Mesendoderm (in vitro differentiated cells): Measurements from ENCODE around the gene ARHGAP10.

Experiments
- DNase-seq: peaks from one replicate; pipeline ENCODE4 v3.0.0; 2013
- H2AK5ac ChIP-seq: 2 replicates; pipeline ENCODE4 v1.6.1; 2013; ENCODE audit warnings: low read length, inconsistent platforms
- H2BK120ac ChIP-seq: 2 replicates; pipeline ENCODE4 v1.6.1; 2013; ENCODE audit warnings: low read depth, mild to moderate bottlenecking, low read length, moderate library complexity, mixed read lengths
- H2BK15ac ChIP-seq: replicated peaks from 2 replicates; pipeline ENCODE4 v1.6.1; 2013; ENCODE audit warnings: low read depth, mild to moderate bottlenecking, moderate library complexity
- H2BK5ac ChIP-seq: 2 replicates; pipeline ENCODE4 v1.6.1; 2013; ENCODE audit warnings: low read length, inconsistent platforms
- H3K18ac ChIP-seq: 2 replicates; pipeline ENCODE4 v1.6.1; 2013; ENCODE audit warnings: mild to moderate bottlenecking, low read length, mixed read lengths
- H3K23ac ChIP-seq: one replicate; pipeline ENCODE4 v1.6.1; 2013; ENCODE audit warnings: low read length
- H3K27ac ChIP-seq: 2 replicates; pipeline ENCODE4 v1.5.1; 2013; ENCODE audit warnings: low read depth, mild to moderate bottlenecking, inconsistent platforms, low read length, moderate library complexity
- H3K27me3 ChIP-seq: 2 replicates; pipeline ENCODE4 v1.6.1; 2013; ENCODE audit warnings: low read length, control low read depth, mild to moderate bottlenecking, inconsistent platforms; ENCODE audit not compliant: insufficient read depth, poor library complexity
- H3K36me3 ChIP-seq: 2 replicates; pipeline ENCODE4 v1.6.1; 2013; ENCODE audit warnings: low read length, inconsistent platforms; ENCODE audit not compliant: control insufficient read depth, insufficient read depth
- H3K4ac ChIP-seq: one replicate; pipeline ENCODE4 v1.6.1; 2013; ENCODE audit warnings: low read depth, mild to moderate bottlenecking, low read length, moderate library complexity
- H3K4me1 ChIP-seq: 2 replicates; pipeline ENCODE4 v1.6.1; 2013; ENCODE audit warnings: low read depth, low read length, inconsistent platforms; ENCODE audit not compliant: control insufficient read depth
- H3K4me2 ChIP-seq: 2 replicates; pipeline ENCODE4 v1.6.1; 2013; ENCODE audit warnings: low read length
- H3K4me3 ChIP-seq: 2 replicates; pipeline ENCODE4 v1.5.1; 2013; ENCODE audit warnings: mild to moderate bottlenecking, low read length
- H3K56ac ChIP-seq: one replicate; pipeline ENCODE4 v1.6.1; 2013; ENCODE audit warnings: low read length
- H3K79me1 ChIP-seq: 2 replicates; pipeline ENCODE4 v1.6.1; 2013; ENCODE audit warnings: low read length, inconsistent platforms
- H3K79me2 ChIP-seq: 2 replicates; pipeline ENCODE4 v1.6.1; 2013; ENCODE audit warnings: mild to moderate bottlenecking, low read length; ENCODE audit not compliant: control insufficient read depth, insufficient read depth
- H3K9ac ChIP-seq: 2 replicates; pipeline ENCODE4 v1.6.1; 2013; ENCODE audit warnings: low read length, inconsistent platforms
- H4K5ac ChIP-seq: one replicate; pipeline ENCODE4 v1.6.1; 2013; ENCODE audit warnings: low read length
- H4K8ac ChIP-seq: one replicate; pipeline ENCODE4 v1.6.1; 2013; ENCODE audit warnings: low read depth, mild to moderate bottlenecking, control low read depth, low read length, moderate library complexity
- WGBS: extraction: QIAGEN DNeasy Blood & Tissue Kit; methylation state at CpG from one replicate; pipeline ENCODE4 v1.1.7; 2013; ENCODE audit warnings: low lambda C conversion rate, missing lambda C conversion rate; ENCODE audit not compliant: insufficient coverage; ENCODE audit errors: extremely low coverage; 5-methylcytosine and 5-hydroxymethylcytosine counted together

Gene ARHGAP10

DNA sequence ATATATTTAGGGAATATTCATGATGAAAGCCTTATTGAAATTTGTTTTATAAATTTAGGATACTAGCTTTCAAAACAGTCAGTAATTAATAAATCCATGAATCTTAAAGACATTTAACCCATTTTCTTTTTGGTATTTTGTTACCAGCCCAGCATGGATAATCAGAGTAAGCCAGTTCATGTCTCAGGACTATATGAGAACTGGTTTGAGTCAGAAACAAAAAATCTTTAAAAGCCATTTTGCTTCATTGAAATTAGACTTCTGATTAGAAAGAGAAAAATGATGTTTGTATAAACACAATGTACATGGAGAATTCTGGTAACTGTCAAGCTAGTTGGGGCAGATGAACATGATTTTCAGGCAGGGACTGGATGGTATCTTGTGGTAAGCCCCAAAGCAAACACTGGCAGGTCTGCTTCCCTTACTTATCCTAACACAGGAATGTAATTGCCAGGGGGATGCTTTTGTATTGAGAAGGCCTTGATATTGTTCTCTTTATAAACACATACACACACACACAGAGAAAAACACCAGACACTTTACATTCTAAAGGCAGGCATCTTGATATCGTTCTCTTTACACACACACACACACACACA lies 9.4 kb downstream of the ARHGAP10 start:
- Histone ChIP-seq H2AK5ac (no peak overlapping the region), H4K5ac (no peak overlapping the region), H3K4me1 (no peaks in the 10 kb centered on the region), H3K4ac (no peak overlapping the region), H3K79me2 (peaks cover 1% of the 10 kb centered on the region), H3K56ac (no peak overlapping the region), H2BK5ac (no peak overlapping the region), H3K4me3 (no peak overlapping the region), H2BK15ac (no peak overlapping the region), H4K8ac (no peak overlapping the region), H2BK120ac (no peak overlapping the region), H3K36me3 (no peaks in the 10 kb centered on the region), H3K9ac (no peak overlapping the region), H3K27ac (no peak overlapping the region), H3K79me1 (no peaks in the 10 kb centered on the region), H3K23ac (no peak overlapping the region), H3K27me3 (no peaks in the 10 kb centered on the region), H3K4me2 (no peak overlapping the region), H3K18ac (no peak overlapping the region)
- WGBS: no CpG with 5 or more reads among the region's 1 CpG
- no peak for DNase-seq

DNA sequence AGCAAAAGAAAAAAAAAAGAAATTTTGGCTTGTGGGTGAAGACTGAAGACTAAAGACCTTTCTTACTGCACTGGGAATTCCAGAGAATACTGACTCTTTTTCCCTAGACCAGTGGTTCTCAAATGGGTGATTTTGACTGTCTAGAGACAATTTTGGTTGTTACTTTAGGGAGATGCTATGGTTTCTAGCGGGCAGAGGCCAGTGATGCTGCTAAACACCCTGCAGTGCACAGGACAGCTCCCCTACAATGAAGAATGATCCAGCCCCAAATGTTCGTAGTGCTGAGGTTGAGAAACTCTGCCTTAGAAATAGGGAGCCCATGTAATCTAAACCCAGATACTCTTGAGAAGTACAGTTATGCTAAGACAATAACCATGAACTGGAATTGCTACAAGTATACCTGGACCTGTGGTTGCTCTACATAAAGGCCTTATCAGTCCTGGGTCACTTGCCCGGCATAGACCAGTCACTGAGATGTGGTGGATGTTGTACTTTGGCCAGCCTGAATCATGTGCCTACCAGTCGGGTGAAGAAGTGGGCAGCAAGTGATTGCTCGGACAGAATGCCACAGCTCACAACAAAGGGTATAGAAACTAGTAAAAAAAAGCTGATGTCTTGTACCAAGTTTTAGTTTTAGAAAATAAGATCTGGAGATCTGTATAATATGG lies 16.0 kb downstream of the ARHGAP10 start:
- Histone ChIP-seq H3K4ac (no peak overlapping the region), H3K23ac (no peak overlapping the region), H2BK15ac (no peak overlapping the region), H2BK120ac (no peak overlapping the region), H3K79me1 (no peaks in the 10 kb centered on the region), H4K8ac (no peak overlapping the region), H2BK5ac (no peak overlapping the region), H3K79me2 (peaks cover 1% of the 10 kb centered on the region), H3K9ac (no peak overlapping the region), H3K4me1 (no peaks in the 10 kb centered on the region), H2AK5ac (no peak overlapping the region), H3K56ac (no peak overlapping the region), H3K4me2 (no peak overlapping the region), H4K5ac (no peak overlapping the region), H3K27me3 (no peaks in the 10 kb centered on the region), H3K27ac (no peak overlapping the region), H3K18ac (no peak overlapping the region), H3K4me3 (no peak overlapping the region), H3K36me3 (no peaks in the 10 kb centered on the region)
- no CpG with 5 or more reads among the region's 5 CpGs for WGBS
- no peak for DNase-seq

DNA sequence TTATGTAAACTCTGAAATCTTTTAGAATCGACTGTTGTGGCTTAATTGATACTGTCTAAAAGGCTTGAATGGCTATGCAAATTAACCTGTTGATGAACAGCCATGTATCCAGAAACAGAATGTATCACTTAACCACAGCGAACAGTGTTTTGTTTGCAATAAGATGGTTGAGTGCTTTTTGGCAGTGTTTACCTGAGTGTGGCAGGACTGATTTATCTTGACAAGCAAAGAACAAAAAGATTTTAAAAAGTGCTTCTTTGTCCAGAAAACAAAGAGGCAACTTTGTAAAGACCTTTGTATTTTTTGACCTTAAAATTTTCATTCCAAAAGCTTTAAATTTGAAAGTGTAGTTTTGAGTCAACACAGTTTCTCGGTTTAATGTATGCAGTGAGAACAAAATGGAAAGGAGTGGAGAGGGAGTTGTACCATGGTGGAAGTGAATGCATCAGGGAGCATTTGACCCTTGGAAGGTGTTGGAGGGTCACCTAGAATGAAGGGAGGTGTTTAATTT lies 18.0 kb downstream of the ARHGAP10 start:
- H3K79me1 ChIP-seq: no peaks in the 10 kb centered on the region
- no peak overlapping the region for H3K4me3 ChIP-seq
- DNase-seq: no peak
- no CpG with 5 or more reads among the region's 3 CpGs for WGBS
- H3K9ac ChIP-seq: no peak overlapping the region
- no peaks in the 10 kb centered on the region for H3K4me1 ChIP-seq
- H3K79me2 ChIP-seq: peaks cover 1% of the 10 kb centered on the region
- no peak overlapping the region for H2BK15ac ChIP-seq
- no peak overlapping the region for H2AK5ac ChIP-seq
- H2BK120ac ChIP-seq: no peak overlapping the region
- no peaks in the 10 kb centered on the region for H3K27me3 ChIP-seq
- no peak overlapping the region for H4K8ac ChIP-seq
- no peak overlapping the region for H3K4ac ChIP-seq
- H3K4me2 ChIP-seq: no peak overlapping the region
- H3K18ac ChIP-seq: no peak overlapping the region
- no peak overlapping the region for H3K27ac ChIP-seq
- H2BK5ac ChIP-seq: no peak overlapping the region
- H3K56ac ChIP-seq: no peak overlapping the region
- no peak overlapping the region for H4K5ac ChIP-seq
- H3K36me3 ChIP-seq: no peaks in the 10 kb centered on the region
- H3K23ac ChIP-seq: no peak overlapping the region

DNA sequence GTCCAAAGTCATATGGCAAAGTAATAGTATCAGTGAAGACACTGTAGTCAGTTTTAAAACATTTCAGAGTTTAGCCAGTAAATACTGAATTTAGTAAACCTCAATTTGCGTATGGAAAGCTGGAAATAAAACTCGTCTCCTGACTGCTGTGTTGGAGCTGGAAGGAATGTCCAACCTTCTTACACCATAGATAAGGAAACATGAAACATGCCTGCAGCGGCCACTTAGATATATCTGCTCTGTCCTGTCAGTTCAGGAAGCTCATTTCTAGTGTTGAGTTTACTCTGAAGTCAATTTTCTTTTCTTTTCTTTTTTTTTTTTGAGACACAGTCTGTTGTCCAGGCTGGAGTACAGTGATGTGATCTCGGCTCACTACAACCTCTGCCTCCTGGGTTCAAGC lies 21.2 kb downstream of the ARHGAP10 start:
- Histone ChIP-seq H4K8ac (no peak overlapping the region), H3K4me2 (no peak overlapping the region), H4K5ac (no peak overlapping the region), H3K56ac (no peak overlapping the region), H3K4me3 (no peak overlapping the region), H3K23ac (no peak overlapping the region), H3K18ac (no peak overlapping the region), H3K79me2 (no peaks in the 10 kb centered on the region), H3K4ac (no peak overlapping the region), H3K27ac (no peak overlapping the region), H2BK120ac (no peak overlapping the region), H3K79me1 (peaks cover 2% of the 10 kb centered on the region), H2BK15ac (no peak overlapping the region), H3K4me1 (no peaks in the 10 kb centered on the region), H3K9ac (no peak overlapping the region), H3K36me3 (no peaks in the 10 kb centered on the region), H2BK5ac (no peak overlapping the region), H2AK5ac (no peak overlapping the region), H3K27me3 (no peaks in the 10 kb centered on the region)
- no CpG with 5 or more reads among the region's 4 CpGs for WGBS
- DNase-seq: no peak

DNA sequence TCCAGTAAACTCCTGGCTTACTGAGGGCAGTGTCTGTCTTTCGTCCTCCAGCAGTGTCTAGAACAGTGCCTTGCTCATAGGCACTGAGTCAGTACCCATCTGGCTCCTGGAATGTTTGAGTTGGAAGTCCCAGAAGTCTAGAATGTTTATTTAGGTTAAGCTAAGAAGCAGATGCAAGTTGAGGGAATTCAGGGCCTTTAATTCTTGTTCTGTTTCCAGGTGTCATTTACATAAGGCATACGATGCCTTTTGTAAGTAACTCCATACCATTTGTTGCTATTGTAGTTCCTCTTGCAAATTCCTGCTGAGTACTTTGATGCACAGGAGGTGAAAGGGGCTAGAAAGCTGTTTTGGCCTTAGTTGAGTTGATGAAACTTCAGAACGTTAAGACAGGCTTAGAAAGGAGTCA lies 22.2 kb downstream of the ARHGAP10 start:
- no peak overlapping the region for H3K27ac ChIP-seq
- H2AK5ac ChIP-seq: no peak overlapping the region
- H3K23ac ChIP-seq: no peak overlapping the region
- H4K8ac ChIP-seq: no peak overlapping the region
- H3K79me2 ChIP-seq: no peaks in the 10 kb centered on the region
- H3K4me3 ChIP-seq: no peak overlapping the region
- no peak overlapping the region for H3K9ac ChIP-seq
- no peak overlapping the region for H2BK5ac ChIP-seq
- DNase-seq: no peak
- H2BK120ac ChIP-seq: no peak overlapping the region
- no CpG with 5 or more reads among the region's 3 CpGs for WGBS
- no peaks in the 10 kb centered on the region for H3K4me1 ChIP-seq
- peaks cover 2% of the 10 kb centered on the region for H3K79me1 ChIP-seq
- no peak overlapping the region for H3K56ac ChIP-seq
- no peak overlapping the region for H2BK15ac ChIP-seq
- no peak overlapping the region for H3K18ac ChIP-seq
- no peak overlapping the region for H3K4me2 ChIP-seq
- H3K27me3 ChIP-seq: no peaks in the 10 kb centered on the region
- no peaks in the 10 kb centered on the region for H3K36me3 ChIP-seq
- no peak overlapping the region for H3K4ac ChIP-seq
- H4K5ac ChIP-seq: no peak overlapping the region
